HepG2 (cell line): ENCODE measurements around the gene MLLT10. TPM values are rescaled to one million over a fixed set of nuclear protein-coding genes. Genes with fewer than 3 reads are reported as not detected.

Experiments used
- FOXA1 ChIP-seq, 2 experiments: fragments of 450-650 bp in 1 of 2; sonication (generic) in 1 of 2; formaldehyde crosslinking in 1 of 2; IDR thresholded peaks; 2 replicates each; pipeline versions ENCODE4 v1.4.0 to v1.6.1; 2016 to 2020; ENCODE audit warnings: missing genetic modification reagents in 1 of 2
- PRMT3 ChIP-seq: sonication (generic); formaldehyde crosslinking; IDR thresholded peaks from 2 replicates; pipeline ENCODE4 v1.8.1; 2022; ENCODE audit warnings: low read depth, mild to moderate bottlenecking, moderate library complexity, missing genetic modification reagents, borderline replicate concordance
- SPEN ChIP-seq: sonication (generic); formaldehyde crosslinking; IDR thresholded peaks from 2 replicates; pipeline ENCODE4 v1.5.1; 2020; ENCODE audit warnings: low read depth, mild to moderate bottlenecking, missing genetic modification reagents
- SYNCRIP ChIP-seq: fragments of 200-400 bp; formaldehyde crosslinking; IDR thresholded peaks from 2 replicates; pipeline ENCODE4 v1.6.1; 2018; ENCODE audit warnings: mild to moderate bottlenecking, low read depth, low read length; ENCODE audit not compliant: insufficient read depth
- TAF15 ChIP-seq: fragments of 200-400 bp; formaldehyde crosslinking; IDR thresholded peaks from one replicate; pipeline ENCODE4 v1.6.1; 2018; ENCODE audit warnings: mild to moderate bottlenecking, low read depth, low read length; ENCODE audit not compliant: poor library complexity, severe bottlenecking
- ZNF430 ChIP-seq: sonication (generic); formaldehyde crosslinking; IDR thresholded peaks from 2 replicates; pipeline ENCODE4 v1.9.0; 2021; ENCODE audit warnings: mild to moderate bottlenecking, missing genetic modification reagents
- ZNF598 ChIP-seq: sonication (generic); formaldehyde crosslinking; IDR thresholded peaks from 2 replicates; pipeline ENCODE4 v1.5.1; 2020; ENCODE audit warnings: mild to moderate bottlenecking, missing genetic modification reagents, borderline replicate concordance
- ZSCAN29 ChIP-seq: sonication (generic); formaldehyde crosslinking; conservative IDR thresholded peaks from 2 replicates; pipeline ENCODE4 v1.4.0; 2020; ENCODE audit warnings: mild to moderate bottlenecking, missing genetic modification reagents
- polyA plus RNA-seq, 8 experiments: library from polyadenylated mRNA; depleted of rRNA in 3 of 8; stranded (reverse) in 7 of 8; unstranded in 1 of 8; fragments of >200 nt; fragmentation: Illumina TruSeq in 4 of 8; extraction: Trizol in 4 of 8; gene quantifications; 2 replicates each; pipeline versions ENCODE4 v1.2.1 to v1.2.3, GENCODE V29; 2011 to 2016; ENCODE audit warnings: low read depth in 4 of 8, missing spikeins in 1 of 8, mixed read lengths in 1 of 8; ENCODE audit not compliant: insufficient read depth in 1 of 8
- total RNA-seq, 5 experiments: library from RNA; depleted of rRNA; stranded (reverse); fragments of >200 nt; fragmentation: Illumina TruSeq; extraction: Trizol; gene quantifications; 2 replicates each; pipeline ENCODE4 v1.2.3, GENCODE V29; 2016; ENCODE audit warnings: low read depth in 1 of 5
- TF ChIP-seq, protein P1 (sequence below): IDR thresholded peaks from 2 replicates; pipeline ENCODE4 v1.6.1; 2016; ENCODE audit warnings: low read depth, control low read depth
- TF ChIP-seq, protein P2 (sequence below): sonication (generic); formaldehyde crosslinking; IDR thresholded peaks from 2 replicates; pipeline ENCODE4 v1.4.0; 2020; ENCODE audit warnings: missing genetic modification reagents
- TF ChIP-seq, protein P3 (sequence below): sonication (generic); formaldehyde crosslinking; IDR thresholded peaks from 2 replicates; pipeline ENCODE4 v1.4.0; 2020; ENCODE audit warnings: missing genetic modification reagents, low read depth, mild to moderate bottlenecking, borderline replicate concordance
- TF ChIP-seq, protein P4 (sequence below): sonication (generic); formaldehyde crosslinking; IDR thresholded peaks from 2 replicates; pipeline ENCODE4 v1.4.0; 2020; ENCODE audit warnings: mild to moderate bottlenecking, missing genetic modification reagents
- TF ChIP-seq, protein P5 (sequence below): sonication (generic); formaldehyde crosslinking; IDR thresholded peaks from 2 replicates; pipeline ENCODE4 v1.8.0; 2022; ENCODE audit warnings: missing genetic modification reagents, low read depth, mild to moderate bottlenecking, borderline replicate concordance
- TF ChIP-seq, protein P6 (sequence below): sonication (generic); formaldehyde crosslinking; IDR thresholded peaks from 2 replicates; pipeline ENCODE4 v1.8.1; 2023; ENCODE audit warnings: mild to moderate bottlenecking, missing genetic modification reagents

The MLLT10 gene
- total and polyA plus RNA-seq, 2 of the 13 experiments (the other 11 are each of a cell fraction or from before 2014, with no cell fraction given) = 51.3 to 84.1 TPM

DNA sequence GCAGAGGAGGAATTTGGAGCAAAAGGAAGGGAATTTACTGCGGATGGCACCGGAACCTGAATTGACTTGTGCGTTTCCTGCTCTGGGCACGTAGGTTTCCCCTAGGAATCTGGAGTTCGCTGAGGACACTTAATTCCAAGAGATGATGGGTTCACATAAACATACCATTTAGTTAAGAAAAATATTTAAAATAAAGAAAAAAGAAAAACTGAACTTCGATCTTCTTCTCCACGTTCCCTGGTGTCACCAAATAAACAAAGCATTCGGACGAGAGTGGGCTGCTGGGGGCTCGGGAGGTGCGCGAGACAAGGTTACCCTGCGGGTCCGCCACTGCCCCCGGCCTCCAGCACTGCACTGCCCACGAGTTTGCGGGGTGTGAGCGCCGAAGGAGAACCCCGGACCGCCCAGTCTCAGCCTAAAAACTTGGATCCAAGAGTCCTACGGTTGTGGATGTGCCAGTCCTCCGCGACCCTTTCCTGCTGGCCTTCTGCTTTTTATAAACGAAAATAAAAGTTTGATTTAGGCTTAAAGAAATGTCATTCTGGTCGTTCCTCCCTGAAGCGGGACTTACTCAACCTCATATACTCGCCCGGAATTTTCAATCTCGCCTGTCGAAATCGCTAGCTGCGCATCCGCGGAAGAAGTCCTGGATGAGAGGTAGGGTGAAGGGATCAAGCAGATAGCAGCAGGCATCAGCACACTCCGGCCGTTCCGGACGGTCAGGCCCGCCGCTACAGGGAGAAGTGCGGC lies 38.9 kb upstream of the MLLT10 start (continued):
- TF ChIP-seq, protein P1, sequence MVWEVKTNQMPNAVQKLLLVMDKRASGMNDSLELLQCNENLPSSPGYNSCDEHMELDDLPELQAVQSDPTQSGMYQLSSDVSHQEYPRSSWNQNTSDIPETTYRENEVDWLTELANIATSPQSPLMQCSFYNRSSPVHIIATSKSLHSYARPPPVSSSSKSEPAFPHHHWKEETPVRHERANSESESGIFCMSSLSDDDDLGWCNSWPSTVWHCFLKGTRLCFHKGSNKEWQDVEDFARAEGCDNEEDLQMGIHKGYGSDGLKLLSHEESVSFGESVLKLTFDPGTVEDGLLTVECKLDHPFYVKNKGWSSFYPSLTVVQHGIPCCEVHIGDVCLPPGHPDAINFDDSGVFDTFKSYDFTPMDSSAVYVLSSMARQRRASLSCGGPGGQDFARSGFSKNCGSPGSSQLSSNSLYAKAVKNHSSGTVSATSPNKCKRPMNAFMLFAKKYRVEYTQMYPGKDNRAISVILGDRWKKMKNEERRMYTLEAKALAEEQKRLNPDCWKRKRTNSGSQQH = peak; percentile 46; the same call in 1 of the 2 replicates
- TF ChIP-seq SYNCRIP (no peak), FOXA1 (IDR thresholded peaks at IDR 0.05) (no peak), FOXA1 (CRISPR knock-in tag; IDR thresholded peaks at IDR 0.05) (no peak), ZNF430 (CRISPR knock-in tag) (peak; percentile 8; the same call in 1 of the 2 replicates), ZSCAN29 (no peak), PRMT3 (CRISPR knock-in tag) (no peak), ZNF598 (CRISPR knock-in tag) (peak; percentile 61; the same call in 1 of the 2 replicates), SPEN (no peak; the same call in 1 of the 2 replicates), TAF15 (peak; percentile 14)
- TF ChIP-seq, protein P2, sequence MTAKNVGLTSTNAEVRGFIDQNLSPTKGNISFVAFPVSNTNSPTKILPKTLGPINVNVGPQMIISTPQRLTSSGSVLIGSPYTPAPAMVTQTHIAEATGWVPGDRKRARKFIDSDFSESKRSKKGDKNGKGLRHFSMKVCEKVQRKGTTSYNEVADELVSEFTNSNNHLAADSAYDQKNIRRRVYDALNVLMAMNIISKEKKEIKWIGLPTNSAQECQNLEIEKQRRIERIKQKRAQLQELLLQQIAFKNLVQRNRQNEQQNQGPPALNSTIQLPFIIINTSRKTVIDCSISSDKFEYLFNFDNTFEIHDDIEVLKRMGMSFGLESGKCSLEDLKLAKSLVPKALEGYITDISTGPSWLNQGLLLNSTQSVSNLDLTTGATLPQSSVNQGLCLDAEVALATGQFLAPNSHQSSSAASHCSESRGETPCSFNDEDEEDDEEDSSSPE (CRISPR knock-in tag) = no peak
- TF ChIP-seq, protein P3, sequence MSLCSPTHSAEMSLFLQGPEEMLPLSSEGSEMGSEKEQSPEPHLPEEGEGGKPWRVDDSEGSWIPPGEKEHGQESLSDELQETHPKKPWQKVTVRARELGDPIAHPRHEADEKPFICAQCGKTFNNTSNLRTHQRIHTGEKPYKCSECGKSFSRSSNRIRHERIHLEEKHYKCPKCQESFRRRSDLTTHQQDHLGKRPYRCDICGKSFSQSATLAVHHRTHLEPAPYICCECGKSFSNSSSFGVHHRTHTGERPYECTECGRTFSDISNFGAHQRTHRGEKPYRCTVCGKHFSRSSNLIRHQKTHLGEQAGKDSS (CRISPR knock-in tag) = no peak
- TF ChIP-seq, protein P4, sequence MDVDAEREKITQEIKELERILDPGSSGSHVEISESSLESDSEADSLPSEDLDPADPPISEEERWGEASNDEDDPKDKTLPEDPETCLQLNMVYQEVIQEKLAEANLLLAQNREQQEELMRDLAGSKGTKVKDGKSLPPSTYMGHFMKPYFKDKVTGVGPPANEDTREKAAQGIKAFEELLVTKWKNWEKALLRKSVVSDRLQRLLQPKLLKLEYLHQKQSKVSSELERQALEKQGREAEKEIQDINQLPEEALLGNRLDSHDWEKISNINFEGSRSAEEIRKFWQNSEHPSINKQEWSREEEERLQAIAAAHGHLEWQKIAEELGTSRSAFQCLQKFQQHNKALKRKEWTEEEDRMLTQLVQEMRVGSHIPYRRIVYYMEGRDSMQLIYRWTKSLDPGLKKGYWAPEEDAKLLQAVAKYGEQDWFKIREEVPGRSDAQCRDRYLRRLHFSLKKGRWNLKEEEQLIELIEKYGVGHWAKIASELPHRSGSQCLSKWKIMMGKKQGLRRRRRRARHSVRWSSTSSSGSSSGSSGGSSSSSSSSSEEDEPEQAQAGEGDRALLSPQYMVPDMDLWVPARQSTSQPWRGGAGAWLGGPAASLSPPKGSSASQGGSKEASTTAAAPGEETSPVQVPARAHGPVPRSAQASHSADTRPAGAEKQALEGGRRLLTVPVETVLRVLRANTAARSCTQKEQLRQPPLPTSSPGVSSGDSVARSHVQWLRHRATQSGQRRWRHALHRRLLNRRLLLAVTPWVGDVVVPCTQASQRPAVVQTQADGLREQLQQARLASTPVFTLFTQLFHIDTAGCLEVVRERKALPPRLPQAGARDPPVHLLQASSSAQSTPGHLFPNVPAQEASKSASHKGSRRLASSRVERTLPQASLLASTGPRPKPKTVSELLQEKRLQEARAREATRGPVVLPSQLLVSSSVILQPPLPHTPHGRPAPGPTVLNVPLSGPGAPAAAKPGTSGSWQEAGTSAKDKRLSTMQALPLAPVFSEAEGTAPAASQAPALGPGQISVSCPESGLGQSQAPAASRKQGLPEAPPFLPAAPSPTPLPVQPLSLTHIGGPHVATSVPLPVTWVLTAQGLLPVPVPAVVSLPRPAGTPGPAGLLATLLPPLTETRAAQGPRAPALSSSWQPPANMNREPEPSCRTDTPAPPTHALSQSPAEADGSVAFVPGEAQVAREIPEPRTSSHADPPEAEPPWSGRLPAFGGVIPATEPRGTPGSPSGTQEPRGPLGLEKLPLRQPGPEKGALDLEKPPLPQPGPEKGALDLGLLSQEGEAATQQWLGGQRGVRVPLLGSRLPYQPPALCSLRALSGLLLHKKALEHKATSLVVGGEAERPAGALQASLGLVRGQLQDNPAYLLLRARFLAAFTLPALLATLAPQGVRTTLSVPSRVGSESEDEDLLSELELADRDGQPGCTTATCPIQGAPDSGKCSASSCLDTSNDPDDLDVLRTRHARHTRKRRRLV = 0 out of 2 replicates have a peak, but pooled peaks have one; percentile 21
- TF ChIP-seq, protein P5, sequence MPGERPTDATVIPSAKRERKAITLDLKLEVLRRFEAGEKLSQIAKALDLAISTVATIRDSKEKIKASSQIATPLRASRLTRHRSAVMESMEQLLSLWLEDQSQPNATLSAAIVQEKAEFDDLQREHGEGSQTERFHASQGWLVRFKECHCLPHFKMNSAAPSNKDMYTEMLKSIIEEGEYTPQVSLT = 0 out of 2 replicates have a peak, but pooled peaks have one; percentile 70
- TF ChIP-seq, protein P6, sequence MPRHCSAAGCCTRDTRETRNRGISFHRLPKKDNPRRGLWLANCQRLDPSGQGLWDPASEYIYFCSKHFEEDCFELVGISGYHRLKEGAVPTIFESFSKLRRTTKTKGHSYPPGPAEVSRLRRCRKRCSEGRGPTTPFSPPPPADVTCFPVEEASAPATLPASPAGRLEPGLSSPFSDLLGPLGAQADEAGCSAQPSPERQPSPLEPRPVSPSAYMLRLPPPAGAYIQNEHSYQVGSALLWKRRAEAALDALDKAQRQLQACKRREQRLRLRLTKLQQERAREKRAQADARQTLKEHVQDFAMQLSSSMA = no peak
